Subcutaneous adipose tissue (tissue), 4 donors: ENCODE data around the gene MPP4. TPM values are rescaled to one million over a fixed set of nuclear protein-coding genes. Genes with fewer than 3 reads are reported as not detected.

Experiments used
- total RNA-seq, 4 donors: library from RNA; depleted of rRNA; stranded (reverse); fragments of >200 nt; gene quantifications; one replicate each; pipeline ENCODE4 v1.1.0, GENCODE V29; 2016
- TF ChIP-seq, protein P1 (sequence below): fragments of 450-650 bp; IDR thresholded peaks from one replicate; pipeline ENCODE4 v1.5.1; 2016; ENCODE audit warnings: low read depth, mild to moderate bottlenecking, control low read depth, antibody characterized with exemption, moderate library complexity

MPP4 gene
- total RNA-seq, 4 donors from 2014 or later = 0.22 to 0.85 TPM; not detected in 2

DNA sequence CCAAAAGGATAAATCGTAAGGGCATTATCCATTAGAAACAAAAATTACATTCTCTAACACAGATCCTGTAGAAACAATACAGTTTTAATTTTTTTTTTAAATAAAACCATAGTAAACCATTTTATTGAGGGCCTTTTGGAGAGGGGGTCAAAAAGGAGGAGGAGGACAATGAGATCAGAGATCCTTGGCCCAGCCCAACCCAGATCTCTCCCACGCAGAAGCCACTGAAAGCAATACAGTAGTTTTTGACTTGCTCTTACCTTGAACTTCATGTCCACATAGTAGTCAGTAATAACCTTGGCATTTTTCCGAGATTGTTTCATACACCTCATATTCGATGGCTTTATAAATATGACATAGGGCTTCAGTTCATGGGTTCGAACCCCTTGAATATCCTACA lies 51.0 kb downstream of the MPP4 start:
- TF ChIP-seq, protein P1, sequence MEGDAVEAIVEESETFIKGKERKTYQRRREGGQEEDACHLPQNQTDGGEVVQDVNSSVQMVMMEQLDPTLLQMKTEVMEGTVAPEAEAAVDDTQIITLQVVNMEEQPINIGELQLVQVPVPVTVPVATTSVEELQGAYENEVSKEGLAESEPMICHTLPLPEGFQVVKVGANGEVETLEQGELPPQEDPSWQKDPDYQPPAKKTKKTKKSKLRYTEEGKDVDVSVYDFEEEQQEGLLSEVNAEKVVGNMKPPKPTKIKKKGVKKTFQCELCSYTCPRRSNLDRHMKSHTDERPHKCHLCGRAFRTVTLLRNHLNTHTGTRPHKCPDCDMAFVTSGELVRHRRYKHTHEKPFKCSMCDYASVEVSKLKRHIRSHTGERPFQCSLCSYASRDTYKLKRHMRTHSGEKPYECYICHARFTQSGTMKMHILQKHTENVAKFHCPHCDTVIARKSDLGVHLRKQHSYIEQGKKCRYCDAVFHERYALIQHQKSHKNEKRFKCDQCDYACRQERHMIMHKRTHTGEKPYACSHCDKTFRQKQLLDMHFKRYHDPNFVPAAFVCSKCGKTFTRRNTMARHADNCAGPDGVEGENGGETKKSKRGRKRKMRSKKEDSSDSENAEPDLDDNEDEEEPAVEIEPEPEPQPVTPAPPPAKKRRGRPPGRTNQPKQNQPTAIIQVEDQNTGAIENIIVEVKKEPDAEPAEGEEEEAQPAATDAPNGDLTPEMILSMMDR = no peak

DNA sequence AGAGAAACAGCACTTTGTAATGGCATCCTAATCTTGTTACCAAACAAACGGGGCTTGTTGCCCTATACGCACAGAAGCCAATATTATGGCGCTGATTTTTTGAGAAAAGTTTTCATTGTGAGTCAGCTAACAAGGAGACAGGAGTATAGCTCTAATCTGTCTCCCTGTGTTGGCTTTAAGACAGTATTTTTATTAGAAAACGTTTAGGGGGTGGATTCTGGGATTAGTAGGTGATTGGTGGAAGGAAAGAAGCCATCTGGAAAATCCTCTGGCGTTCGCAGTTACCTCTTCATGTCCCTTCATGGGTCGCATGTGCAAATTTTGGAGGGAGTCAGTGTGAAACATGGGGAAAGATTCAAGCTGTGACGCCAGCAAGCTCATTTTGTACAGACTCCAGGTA lies 54.4 kb downstream of the MPP4 start:
- TF ChIP-seq, protein P1 = no peak

DNA sequence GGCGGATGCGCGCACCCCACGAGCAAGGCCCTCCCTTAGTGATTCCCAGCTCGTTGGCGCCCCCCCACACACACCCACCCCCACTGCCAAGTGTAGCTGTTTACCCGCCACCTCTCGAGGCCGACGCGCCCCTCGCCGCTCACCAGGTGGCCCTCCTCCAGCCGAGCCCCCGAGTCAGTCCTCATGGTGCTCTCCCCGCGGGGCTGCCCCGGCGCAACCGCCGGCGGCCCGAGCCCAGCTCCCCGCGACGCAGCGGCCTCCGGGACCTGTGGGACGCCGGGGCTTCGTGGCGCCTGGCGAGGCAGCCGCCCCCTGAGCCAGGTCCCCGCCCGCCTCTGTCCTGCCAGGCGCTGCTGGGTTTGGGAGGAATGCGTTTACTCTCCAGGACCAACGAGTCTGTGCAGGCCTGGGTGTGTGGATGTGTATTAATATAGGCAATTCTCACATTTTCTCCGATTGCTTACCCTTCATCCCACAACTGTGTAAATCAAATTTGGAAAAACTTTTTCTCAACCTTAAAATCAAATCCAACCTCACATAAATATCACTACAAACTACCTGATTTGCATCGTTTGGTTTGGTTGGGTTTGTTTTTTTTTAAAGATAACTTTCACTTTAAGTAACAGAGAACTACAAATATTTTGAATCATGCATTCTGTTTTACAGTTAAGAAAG lies 55.1 kb downstream of the MPP4 start, which contains the start of gene TMEM237:
TMEM237 (minus strand) TSS at position 288 of the 675 bp plus-strand sequence; CDS start at position 185, 103 bp downstream.
- TF ChIP-seq, protein P1 = no peak

DNA sequence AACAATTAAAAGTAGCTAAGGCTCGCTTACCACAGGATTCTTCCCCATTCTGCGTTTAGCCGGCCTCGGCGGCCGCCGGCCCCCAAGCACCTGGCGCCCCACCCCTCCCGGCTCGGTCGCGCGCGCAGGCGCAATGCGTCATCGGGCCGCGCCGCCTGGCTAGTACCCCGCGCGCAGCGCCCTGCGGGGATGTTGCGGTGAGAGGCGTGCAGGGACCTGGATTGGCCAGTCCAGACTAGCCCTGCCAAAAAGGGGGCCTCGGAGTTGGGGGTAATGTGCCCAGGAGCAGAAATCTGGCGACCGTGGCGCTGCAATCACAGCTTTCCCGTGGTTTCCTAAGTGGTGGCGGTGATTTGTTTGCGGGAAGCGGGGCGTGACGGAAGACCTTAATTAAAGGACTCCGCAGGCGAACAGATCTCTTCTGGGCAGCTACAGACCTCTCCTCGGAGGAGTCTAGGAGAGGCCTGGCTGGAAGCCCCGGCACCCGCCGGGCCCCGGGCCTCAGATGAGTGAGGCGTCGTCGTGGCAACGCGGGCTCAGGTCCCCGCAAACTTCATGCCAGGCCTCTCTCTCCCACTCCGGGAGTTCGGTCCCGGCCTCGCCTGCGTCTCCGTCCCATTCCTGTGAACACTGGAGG lies 55.7 kb downstream of the MPP4 start:
- TF ChIP-seq, protein P1 = no peak

DNA sequence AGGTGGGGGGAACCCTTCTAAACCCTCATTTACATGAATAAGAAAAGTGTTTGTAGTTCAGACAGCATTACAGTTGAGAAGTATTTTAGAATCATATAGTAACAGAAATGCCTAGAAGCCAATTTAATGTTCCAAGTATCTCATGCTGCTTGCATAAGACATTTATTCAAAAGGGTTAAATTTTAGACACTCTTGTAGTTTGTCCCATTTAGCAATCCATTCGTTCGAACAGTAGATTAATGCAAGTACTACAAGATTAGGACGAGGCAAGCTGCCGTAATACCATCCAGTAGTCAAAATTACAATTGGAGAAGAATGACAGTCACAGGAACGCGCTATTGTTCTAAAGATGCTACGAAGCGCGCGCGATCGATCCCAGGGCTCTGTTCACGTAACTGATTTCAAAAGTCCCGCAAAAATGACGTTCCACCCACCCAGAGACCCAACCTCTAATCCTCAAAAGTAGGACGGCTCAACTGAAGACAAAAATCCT lies 56.3 kb downstream of the MPP4 start:
- TF ChIP-seq, protein P1 = no peak

DNA sequence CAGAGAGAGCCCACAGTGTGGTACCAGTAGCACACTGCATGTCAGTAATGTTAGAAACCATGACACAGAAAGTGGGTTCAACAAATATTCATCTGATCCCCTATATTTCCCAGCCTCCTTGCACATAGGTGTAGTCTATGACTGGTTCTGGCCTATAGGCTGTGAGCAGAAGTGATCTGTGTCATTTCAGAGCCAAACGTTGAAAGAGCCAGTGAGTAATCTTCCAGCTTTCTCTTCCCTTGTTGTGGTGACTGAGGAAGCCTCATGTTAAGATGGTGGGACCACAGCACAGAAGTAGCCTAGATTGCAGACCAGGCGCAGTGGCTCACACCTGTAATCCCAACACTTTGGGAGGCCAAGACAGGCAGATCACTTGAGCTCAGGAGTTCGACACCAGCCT lies 59.2 kb downstream of the MPP4 start:
- TF ChIP-seq, protein P1 = no peak

DNA sequence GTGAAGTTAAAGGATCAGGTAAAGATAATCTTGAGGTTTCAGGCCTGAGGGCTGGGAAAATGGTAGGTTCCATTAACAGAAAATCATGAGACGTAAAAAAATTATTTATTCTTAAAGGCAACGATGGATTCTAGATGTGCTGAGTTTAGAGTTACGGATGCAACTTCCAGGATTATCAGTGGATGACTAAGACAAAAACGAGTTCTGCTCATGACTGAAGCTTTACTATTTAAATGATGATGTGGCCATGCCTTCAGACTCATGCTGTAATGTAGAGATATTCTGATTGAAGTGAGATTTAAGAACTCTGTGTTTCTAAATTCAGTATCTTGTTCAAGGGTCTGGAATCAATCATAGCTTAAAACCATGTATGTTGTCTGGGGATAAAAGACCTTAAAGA lies 60.1 kb downstream of the MPP4 start:
- TF ChIP-seq, protein P1 = no peak
